Sigmoid colon (tissue), 3 donors: ENCODE measurements around the gene S100A16.

Experiments used
- POLR2A ChIP-seq, 2 donors: fragments of 450-650 bp; IDR thresholded peaks; one replicate each; pipeline ENCODE4 v1.6.1; 2016; ENCODE audit warnings: antibody characterized with exemption in 2 of 2, mild to moderate bottlenecking in 2 of 2, moderate library complexity in 2 of 2
- TF ChIP-seq, protein P1 (sequence below), 4 experiments: fragments of 450-650 bp in 3 of 4; fragments of 200-600 bp in 1 of 4; IDR thresholded peaks; one replicate each; pipeline ENCODE4 v1.5.1; 2016 to 2019; ENCODE audit warnings: antibody characterized with exemption in 4 of 4, mild to moderate bottlenecking in 3 of 4, moderate library complexity in 2 of 4

- TF ChIP-seq, protein P1, sequence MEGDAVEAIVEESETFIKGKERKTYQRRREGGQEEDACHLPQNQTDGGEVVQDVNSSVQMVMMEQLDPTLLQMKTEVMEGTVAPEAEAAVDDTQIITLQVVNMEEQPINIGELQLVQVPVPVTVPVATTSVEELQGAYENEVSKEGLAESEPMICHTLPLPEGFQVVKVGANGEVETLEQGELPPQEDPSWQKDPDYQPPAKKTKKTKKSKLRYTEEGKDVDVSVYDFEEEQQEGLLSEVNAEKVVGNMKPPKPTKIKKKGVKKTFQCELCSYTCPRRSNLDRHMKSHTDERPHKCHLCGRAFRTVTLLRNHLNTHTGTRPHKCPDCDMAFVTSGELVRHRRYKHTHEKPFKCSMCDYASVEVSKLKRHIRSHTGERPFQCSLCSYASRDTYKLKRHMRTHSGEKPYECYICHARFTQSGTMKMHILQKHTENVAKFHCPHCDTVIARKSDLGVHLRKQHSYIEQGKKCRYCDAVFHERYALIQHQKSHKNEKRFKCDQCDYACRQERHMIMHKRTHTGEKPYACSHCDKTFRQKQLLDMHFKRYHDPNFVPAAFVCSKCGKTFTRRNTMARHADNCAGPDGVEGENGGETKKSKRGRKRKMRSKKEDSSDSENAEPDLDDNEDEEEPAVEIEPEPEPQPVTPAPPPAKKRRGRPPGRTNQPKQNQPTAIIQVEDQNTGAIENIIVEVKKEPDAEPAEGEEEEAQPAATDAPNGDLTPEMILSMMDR (IDR thresholded peaks at IDR 0.05) = no peak
- TF ChIP-seq POLR2A (IDR thresholded peaks at IDR 0.05) = no peak
Observed at GRCh38 chr1:153599847-153600246, 13.1 kb downstream of the S100A16 start.
